ENCODE measurements around the gene LRRK1.

DNA sequence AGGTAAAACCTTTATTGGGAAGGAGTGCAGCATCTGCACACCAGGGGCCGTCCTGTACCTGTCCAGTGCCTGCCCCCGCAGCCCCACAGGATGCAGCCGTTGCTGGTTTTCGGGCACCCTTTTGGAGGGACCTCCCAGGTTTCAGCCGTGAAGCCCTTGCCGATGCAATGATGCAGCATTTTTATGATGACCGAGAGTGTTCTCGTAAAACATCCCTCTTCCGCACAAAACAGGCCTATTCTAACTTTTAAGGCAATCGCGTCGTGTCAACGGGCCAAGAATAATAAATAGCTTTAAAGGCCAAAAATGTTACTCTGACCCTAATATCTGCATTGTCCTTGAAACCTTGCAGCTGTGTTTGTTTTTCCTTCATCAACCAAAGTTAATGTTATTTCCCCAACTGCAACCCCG, 126.1 kb downstream of the LRRK1 start:
- TF ChIP-seq, protein P1, sequence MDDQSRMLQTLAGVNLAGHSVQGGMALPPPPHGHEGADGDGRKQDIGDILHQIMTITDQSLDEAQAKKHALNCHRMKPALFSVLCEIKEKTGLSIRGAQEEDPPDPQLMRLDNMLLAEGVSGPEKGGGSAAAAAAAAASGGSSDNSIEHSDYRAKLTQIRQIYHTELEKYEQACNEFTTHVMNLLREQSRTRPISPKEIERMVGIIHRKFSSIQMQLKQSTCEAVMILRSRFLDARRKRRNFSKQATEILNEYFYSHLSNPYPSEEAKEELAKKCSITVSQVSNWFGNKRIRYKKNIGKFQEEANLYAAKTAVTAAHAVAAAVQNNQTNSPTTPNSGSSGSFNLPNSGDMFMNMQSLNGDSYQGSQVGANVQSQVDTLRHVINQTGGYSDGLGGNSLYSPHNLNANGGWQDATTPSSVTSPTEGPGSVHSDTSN (IDR thresholded peaks at IDR 0.05): no peak
- TF ChIP-seq, protein P2, sequence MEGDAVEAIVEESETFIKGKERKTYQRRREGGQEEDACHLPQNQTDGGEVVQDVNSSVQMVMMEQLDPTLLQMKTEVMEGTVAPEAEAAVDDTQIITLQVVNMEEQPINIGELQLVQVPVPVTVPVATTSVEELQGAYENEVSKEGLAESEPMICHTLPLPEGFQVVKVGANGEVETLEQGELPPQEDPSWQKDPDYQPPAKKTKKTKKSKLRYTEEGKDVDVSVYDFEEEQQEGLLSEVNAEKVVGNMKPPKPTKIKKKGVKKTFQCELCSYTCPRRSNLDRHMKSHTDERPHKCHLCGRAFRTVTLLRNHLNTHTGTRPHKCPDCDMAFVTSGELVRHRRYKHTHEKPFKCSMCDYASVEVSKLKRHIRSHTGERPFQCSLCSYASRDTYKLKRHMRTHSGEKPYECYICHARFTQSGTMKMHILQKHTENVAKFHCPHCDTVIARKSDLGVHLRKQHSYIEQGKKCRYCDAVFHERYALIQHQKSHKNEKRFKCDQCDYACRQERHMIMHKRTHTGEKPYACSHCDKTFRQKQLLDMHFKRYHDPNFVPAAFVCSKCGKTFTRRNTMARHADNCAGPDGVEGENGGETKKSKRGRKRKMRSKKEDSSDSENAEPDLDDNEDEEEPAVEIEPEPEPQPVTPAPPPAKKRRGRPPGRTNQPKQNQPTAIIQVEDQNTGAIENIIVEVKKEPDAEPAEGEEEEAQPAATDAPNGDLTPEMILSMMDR (IDR thresholded peaks at IDR 0.05): no peak
- no peak for TF ChIP-seq JUND (IDR thresholded peaks at IDR 0.05)
- TF ChIP-seq RCOR1 (IDR thresholded peaks at IDR 0.05; ENCODE audit: low read length): no peak
- no peak for TF ChIP-seq CHD2 (IDR thresholded peaks at IDR 0.05; ENCODE audit: low read length, partially characterized antibody)
- TF ChIP-seq POLR2AphosphoS5 (IDR thresholded peaks at IDR 0.05; ENCODE audit: low read depth, low read length): no peak
- no peak for TF ChIP-seq NFIC (IDR thresholded peaks at IDR 0.05; ENCODE audit: borderline replicate concordance)
- TF ChIP-seq EP300 (IDR thresholded peaks at IDR 0.05; ENCODE audit: borderline replicate concordance in 1 of 2, low read depth in 1 of 2, low read length in 1 of 2): no peak
